GM21737 (cell line): ENCODE data around the gene SKP2.
"Not testable (repeated sequence)": the region's sequence is repeated elsewhere in the genome, so short reads cannot be mapped to it uniquely, and the experiment has no call there.

Experiments
- ATAC-seq: cut with Tn5 transposase; IDR thresholded peaks from one replicate; pipeline ENCODE4 v1.9.1; 2021; ENCODE audit warnings: mild to moderate bottlenecking, moderate library complexity; ENCODE audit not compliant: unreplicated experiment

Gene SKP2

GRCh38 chr5:36156121-36156601, 4.2 kb downstream of the SKP2 start:
- no peak for ATAC-seq

DNA sequence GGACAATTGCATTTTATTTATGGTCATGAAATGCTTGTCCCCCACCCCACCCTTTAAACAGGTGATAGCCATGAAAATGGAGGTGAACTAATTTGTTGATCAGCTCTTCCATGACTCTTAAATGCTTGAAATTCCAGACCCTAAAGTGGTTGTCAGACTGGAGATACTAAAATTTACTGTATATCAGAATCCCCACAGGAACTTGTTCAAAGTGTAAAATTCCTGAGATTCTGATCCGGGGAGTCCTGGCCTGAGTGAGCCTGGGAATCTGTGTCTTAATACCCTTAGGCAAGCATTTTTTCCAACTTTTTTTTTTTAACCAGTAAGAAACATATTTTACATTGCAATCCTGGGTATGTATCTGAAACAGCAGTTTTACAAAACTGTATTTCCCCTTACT, 4.7 kb downstream of the SKP2 start:
- no peak for ATAC-seq

DNA sequence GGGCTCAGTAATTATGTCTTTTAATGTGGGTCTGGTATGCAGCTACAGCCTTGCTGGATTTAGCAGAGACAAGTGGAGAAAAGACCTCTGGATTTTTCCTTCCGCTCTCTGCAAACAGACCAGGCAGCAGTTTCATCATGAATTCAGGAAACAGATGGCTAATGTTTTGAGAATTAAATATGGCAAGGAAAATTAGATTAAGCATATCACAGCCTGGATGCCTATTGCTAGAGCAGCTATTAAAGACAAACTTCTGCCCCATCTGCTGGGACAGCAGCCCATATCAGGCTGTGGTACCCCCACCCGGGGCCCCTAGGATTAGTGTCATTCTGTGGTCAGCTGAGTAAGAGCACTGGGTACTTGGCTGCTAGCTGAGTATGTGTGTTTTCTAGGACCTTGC, 6.2 kb downstream of the SKP2 start:
- no peak for ATAC-seq

- no peak for ATAC-seq
Observed at GRCh38 chr5:36160617-36161016, 8.7 kb downstream of the SKP2 start.

DNA sequence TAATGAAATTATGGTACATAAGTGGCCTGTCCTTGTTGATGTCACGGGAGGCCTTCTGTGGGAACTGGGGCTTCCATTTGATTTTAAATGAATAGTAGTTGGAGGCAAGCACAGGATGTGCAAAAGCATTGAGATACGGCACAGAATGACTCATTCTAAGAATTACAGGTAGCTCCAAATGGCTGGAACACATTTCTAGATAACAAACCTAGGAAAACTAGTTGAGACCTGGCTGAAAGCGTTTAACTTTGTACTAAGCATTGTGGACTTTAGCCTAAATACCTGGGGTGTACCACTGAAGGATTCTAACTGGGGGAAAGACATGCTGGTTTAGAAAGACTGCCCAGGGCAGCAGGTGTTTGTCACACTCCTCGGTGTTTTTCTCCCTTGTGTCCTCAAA, 9.4 kb downstream of the SKP2 start:
- ATAC-seq: no peak

GRCh38 chr5:36162810-36163486, 11.0 kb downstream of the SKP2 start:
- ATAC-seq: no peak

- no peak for ATAC-seq
Observed at GRCh38 chr5:36164461-36164860, 12.6 kb downstream of the SKP2 start.

DNA sequence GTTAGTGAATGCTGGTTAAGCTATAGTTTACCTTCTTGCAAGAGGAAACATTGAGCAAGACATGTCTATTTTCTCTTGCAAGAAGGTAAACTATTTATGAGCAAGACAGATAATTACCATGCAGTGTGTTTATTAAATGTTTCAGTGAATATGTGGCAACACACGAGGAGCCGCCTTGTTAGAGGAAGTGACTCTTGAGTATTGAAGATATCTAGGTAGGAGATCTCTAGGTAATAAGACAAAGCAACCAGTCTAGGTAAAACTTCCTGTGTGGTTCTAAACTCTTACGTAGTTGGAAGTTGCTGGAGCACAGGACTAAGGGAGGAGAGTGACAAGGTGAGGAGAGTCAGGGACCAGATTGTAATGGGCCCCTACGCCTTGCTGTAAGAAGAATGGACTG, 16.8 kb downstream of the SKP2 start:
- ATAC-seq: no peak

DNA sequence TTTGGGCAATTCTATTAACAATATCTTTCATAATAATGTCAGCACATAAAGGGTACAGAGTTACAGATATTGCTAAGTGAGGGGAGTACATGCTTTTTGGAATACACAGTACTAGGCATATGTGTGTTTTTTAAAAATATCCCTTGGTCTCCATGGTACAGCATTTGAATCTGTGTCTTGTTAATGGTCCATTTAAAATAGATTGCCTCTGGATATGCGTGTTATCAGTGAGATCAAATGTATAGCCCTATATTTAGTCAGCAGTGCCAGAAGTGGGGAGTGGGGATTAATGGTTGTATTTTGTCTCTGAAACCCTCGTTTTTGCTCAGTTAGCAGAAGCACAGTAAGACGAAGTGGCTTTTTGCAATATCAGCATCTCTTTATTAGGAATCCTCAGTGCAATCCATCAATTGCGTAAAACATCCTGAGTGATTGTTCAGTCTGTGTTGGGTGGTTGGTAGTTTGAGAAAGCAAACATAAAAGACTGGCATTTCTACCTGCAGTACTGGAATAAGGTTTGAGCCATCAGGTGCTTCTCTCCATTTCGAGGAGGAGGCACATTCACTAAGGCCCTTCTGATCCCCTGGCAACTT, 19.0 kb downstream of the SKP2 start:
- no peak for ATAC-seq

GRCh38 chr5:36172599-36172998, 20.7 kb downstream of the SKP2 start:
- ATAC-seq: no peak

GRCh38 chr5:36173426-36173825, 21.5 kb downstream of the SKP2 start:
- no peak for ATAC-seq

- no peak for ATAC-seq
Observed at GRCh38 chr5:36174119-36174518, 22.2 kb downstream of the SKP2 start.

DNA sequence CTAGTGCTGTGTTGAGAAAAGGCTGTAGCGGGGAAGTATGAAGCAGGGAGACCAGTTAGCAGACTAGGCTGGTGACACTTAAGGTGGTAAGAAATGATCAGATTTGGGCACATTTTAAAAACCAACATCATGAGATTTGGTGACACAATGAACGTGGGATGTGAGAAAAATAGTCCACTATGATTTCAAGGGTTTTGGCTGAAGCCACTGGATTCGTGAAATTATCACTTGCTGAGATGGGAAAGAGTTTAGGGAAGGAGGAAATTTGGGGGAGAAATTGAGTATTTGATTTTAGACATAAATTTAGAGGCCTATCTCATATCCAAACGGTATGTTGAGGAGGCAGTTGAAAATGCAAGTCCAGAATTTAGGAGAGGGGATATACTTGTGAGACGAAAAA, 23.1 kb downstream of the SKP2 start:
- ATAC-seq: no peak

DNA sequence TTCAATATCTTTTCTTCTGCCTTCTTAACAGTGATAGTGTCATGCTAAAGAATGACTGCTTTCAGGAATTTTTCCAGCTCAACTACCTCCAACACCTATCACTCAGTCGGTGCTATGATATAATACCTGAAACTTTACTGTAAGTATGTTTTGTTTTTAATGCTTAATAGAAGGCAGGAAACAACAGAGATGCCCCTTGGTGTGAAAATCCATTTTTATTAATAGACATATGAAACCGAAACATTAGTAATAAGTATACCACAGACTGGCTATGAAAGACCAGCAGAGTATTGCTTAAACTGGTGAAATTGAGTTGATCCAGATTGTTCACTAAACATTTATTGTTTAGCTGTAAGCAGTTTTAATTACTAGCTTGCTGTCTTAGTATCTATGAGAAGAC, 25.2 kb downstream of the SKP2 start:
- peak; percentile 91 for ATAC-seq

GRCh38 chr5:36177715-36178523, 26.0 kb downstream of the SKP2 start:
- ATAC-seq: no peak

- ATAC-seq: no peak
Observed at GRCh38 chr5:36178524-36178890, 26.6 kb downstream of the SKP2 start.

DNA sequence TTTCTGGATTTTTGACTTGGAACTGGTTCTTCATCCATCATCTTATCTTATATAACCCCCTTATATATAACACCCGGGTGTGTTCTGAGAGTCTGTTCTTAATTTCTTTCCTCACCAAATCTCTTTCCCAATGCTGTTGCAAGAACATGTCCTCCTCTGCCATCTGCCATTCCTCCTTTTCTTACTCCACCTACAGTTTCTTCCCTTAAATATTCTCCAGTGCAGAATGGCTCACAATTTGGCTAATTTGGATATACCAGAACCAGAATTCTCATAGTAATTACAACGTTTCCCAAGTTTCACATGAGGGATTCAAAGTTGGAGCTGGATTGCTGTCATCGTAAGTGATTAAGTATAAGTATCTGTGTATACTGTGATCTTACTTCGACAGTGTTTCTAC, 28.0 kb downstream of the SKP2 start:
- no peak for ATAC-seq

GRCh38 chr5:36180556-36181350, 28.8 kb downstream of the SKP2 start:
- no peak for ATAC-seq

- no peak for ATAC-seq
Observed at GRCh38 chr5:36181774-36182173, 29.9 kb downstream of the SKP2 start.

DNA sequence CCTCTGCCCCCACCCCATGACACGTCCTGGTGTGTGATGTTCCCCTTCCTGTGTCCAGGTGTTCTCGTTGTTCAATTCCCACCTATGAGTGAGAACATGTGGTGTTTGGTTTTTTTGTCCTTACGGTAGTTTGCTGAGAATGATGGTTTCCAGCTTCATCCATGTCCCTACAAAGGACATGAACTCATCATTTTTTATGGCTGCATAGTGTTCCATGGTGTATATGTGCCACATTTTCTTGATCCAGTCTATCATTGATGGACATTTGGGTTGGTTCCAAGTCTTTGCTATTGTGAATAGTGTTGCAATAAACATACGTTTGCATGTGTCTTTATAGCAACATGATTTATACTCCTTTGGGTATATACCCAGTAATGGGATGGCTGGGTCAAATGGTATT, 32.5 kb downstream of the SKP2 start:
- ATAC-seq: not testable (repeated sequence)

DNA sequence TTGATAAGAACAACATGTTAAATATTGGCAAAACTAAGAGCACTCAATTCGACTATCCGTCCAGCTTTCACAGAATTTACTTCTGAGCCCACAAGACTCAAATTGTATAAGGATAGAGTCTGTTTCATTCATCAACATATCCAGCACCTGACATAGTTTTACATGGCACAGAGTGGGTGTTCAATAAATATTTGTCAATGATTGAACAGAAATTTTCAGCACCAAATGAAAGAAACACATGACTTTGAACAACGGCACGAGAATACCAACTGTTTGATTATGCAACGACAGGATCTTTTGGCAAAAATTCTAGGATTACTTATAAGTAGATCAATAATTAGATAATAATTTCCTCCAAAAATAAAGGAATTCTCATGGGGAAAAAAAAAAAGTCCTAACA, 41.8 kb downstream of the SKP2 start:
- ATAC-seq: no peak
